ENCODE data around the gene TLX2.

TLX2 gene

GRCh38 chr2:74472086-74472944 is 41.9 kb upstream of the TLX2 start, which contains the start of gene MRPL53:
Gene MRPL53, minus strand, starts transcription at chr2:74472680. Its CDS starts 20 bp downstream, at chr2:74472660.
- TF ChIP-seq REST (IDR thresholded peaks at IDR 0.05; ENCODE audit: insufficient replicate concordance, low read depth) (no peak), POLR2AphosphoS5 (IDR thresholded peaks at IDR 0.05; ENCODE audit: low read depth) (peak; percentile 100), GABPA (IDR thresholded peaks at IDR 0.05; ENCODE audit: low read depth) (peak; percentile 99), SPI1 (IDR thresholded peaks at IDR 0.05; ENCODE audit: borderline replicate concordance, low read depth) (peak; percentile 74; the same call in 1 of the 2 replicates)
- TF ChIP-seq, protein P1, sequence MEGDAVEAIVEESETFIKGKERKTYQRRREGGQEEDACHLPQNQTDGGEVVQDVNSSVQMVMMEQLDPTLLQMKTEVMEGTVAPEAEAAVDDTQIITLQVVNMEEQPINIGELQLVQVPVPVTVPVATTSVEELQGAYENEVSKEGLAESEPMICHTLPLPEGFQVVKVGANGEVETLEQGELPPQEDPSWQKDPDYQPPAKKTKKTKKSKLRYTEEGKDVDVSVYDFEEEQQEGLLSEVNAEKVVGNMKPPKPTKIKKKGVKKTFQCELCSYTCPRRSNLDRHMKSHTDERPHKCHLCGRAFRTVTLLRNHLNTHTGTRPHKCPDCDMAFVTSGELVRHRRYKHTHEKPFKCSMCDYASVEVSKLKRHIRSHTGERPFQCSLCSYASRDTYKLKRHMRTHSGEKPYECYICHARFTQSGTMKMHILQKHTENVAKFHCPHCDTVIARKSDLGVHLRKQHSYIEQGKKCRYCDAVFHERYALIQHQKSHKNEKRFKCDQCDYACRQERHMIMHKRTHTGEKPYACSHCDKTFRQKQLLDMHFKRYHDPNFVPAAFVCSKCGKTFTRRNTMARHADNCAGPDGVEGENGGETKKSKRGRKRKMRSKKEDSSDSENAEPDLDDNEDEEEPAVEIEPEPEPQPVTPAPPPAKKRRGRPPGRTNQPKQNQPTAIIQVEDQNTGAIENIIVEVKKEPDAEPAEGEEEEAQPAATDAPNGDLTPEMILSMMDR (IDR thresholded peaks at IDR 0.05; ENCODE audit: insufficient read depth, low read length) = no peak
- H3K4me3 ChIP-seq (replicated peaks; ENCODE audit: insufficient read depth, low read length) = peak within 1 kb of the TSS; percentile 76
- DNase-seq (ENCODE audit: low read depth in 1 of 2, low spot score in 1 of 2) = peak; percentile 96 to 97
- H3K27ac ChIP-seq (replicated peaks) = peak within 1 kb of the TSS; percentile 82
- H3K27me3 ChIP-seq (ENCODE audit: insufficient read depth, poor library complexity, severe bottlenecking) = no peaks in the 10 kb centered on the region

- DNase-seq (ENCODE audit: low read depth in 1 of 2, low spot score in 1 of 2) = no peak
- TF ChIP-seq GABPA (IDR thresholded peaks at IDR 0.05; ENCODE audit: low read depth) (no peak), REST (IDR thresholded peaks at IDR 0.05; ENCODE audit: insufficient replicate concordance, low read depth) (no peak), POLR2AphosphoS5 (IDR thresholded peaks at IDR 0.05; ENCODE audit: low read depth) (no peak), SPI1 (IDR thresholded peaks at IDR 0.05; ENCODE audit: borderline replicate concordance, low read depth) (no peak)
- TF ChIP-seq, protein P1 (IDR thresholded peaks at IDR 0.05; ENCODE audit: insufficient read depth, low read length) = no peak
- peak overlapping the region; percentile 76 for H3K4me3 ChIP-seq (replicated peaks; ENCODE audit: insufficient read depth, low read length)
- no peaks in the 10 kb centered on the region for H3K27me3 ChIP-seq (ENCODE audit: insufficient read depth, poor library complexity, severe bottlenecking)
- H3K27ac ChIP-seq (replicated peaks) = peak overlapping the region; percentile 82
These were observed 41.3 kb upstream of the TLX2 start for GRCh38 chr2:74472945-74473258.

- no peak overlapping the region for H3K4me3 ChIP-seq (replicated peaks; ENCODE audit: insufficient read depth, low read length)
- DNase-seq (ENCODE audit: low read depth in 1 of 2, low spot score in 1 of 2) = no peak
- no peak overlapping the region for H3K27ac ChIP-seq (replicated peaks)
- TF ChIP-seq GABPA (IDR thresholded peaks at IDR 0.05; ENCODE audit: low read depth) (no peak), POLR2AphosphoS5 (IDR thresholded peaks at IDR 0.05; ENCODE audit: low read depth) (no peak), SPI1 (IDR thresholded peaks at IDR 0.05; ENCODE audit: borderline replicate concordance, low read depth) (no peak), REST (IDR thresholded peaks at IDR 0.05; ENCODE audit: insufficient replicate concordance, low read depth) (no peak)
- TF ChIP-seq, protein P1 (IDR thresholded peaks at IDR 0.05; ENCODE audit: insufficient read depth, low read length) = no peak
- no peaks in the 10 kb centered on the region for H3K27me3 ChIP-seq (ENCODE audit: insufficient read depth, poor library complexity, severe bottlenecking)
These were observed 39.8 kb upstream of the TLX2 start for GRCh38 chr2:74474481-74474880.

Data from HL-60 (cell line).